Measurements from ENCODE around the gene PRR11. TPM values are rescaled to one million over a fixed set of nuclear protein-coding genes. Genes with fewer than 3 reads are reported as not detected.
"Not testable (repeated sequence)": the region's sequence is repeated elsewhere in the genome, so short reads cannot be mapped to it uniquely, and the experiment has no call there.

Gene PRR11
- total RNA-seq, 1 experiment from 2014 or later, result 77.2 TPM

- Histone ChIP-seq H3K36me3 (ENCODE audit: low read depth, low read length) (peaks cover 21% of the 10 kb centered on the region), H3K79me2 (ENCODE audit: low read length) (peaks cover 43% of the 10 kb centered on the region), H3K27me3 (ENCODE audit: low read length) (no peaks in the 10 kb centered on the region), H3K4me1 (ENCODE audit: insufficient read depth, low read length) (no peaks in the 10 kb centered on the region), H3K9ac (ENCODE audit: low read length) (no peak overlapping the region), H3K27ac (ENCODE audit: low read length) (no peak overlapping the region), H3K9me2 (replicated peaks; ENCODE audit: low read length) (no peaks in the 10 kb centered on the region), H4K20me1 (ENCODE audit: low read length) (no peaks in the 10 kb centered on the region), H2AFZ (ENCODE audit: low read length) (no peak overlapping the region), H3K4me3 (ENCODE audit: low read length) (no peak overlapping the region), H3F3A (ENCODE audit: low read length, unreplicated experiment) (no peaks in the 10 kb centered on the region), H3K9me3 (ENCODE audit: low read length) (no peaks in the 10 kb centered on the region), H3K4me2 (ENCODE audit: low read length) (no peak overlapping the region)
- DNase-seq (no peak), ATAC-seq (no peak)
- POLR2A ChIA-PET (ENCODE audit: unreplicated experiment), result no interaction called here
- intact Hi-C loops (cut with micrococcal nuclease), result no loop called here
- TF ChIP-seq EZH2phosphoT487 (IDR thresholded peaks at IDR 0.05; ENCODE audit: borderline replicate concordance, low read length) (no peak), CTCF (conservative IDR thresholded peaks at IDR 0.05; ENCODE audit: low read depth, low read length) (no peak), EZH2 (IDR thresholded peaks at IDR 0.05; ENCODE audit: low read length, unreplicated experiment) (no peak)
- BruUV-seq (replicated peaks), result no TSS peak
- CTCF ChIA-PET, result no interaction called here
Observed at GRCh38 chr17:59178266-59178985, 22.9 kb downstream of the PRR11 start.

DNA sequence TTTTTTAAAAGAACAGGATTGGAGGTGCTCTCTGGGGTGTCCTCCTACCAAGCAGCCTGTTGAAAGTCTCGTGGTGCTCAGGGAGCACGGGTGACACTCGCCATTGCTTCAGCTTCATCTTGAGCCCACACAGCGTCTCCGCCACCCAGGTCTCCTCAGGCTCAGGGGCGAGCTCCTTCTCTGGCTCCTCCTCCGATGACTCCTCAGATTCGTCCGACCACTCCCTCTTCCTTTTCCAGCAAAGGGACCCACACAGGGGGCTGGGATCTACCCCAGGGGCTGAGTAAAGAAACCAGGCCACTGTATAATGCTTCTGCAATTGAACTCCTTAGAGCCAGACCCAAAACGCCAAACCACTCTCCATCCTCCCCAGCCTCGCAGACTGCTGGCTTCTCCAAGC lies 24.1 kb downstream of the PRR11 start:
- DNase-seq; H3K27ac ChIP-seq (ENCODE audit: low read length); POLR2A ChIA-PET (ENCODE audit: unreplicated experiment); H4K20me1 ChIP-seq (ENCODE audit: low read length); CTCF ChIA-PET; ATAC-seq; H3F3A ChIP-seq (ENCODE audit: low read length, unreplicated experiment); H3K9ac ChIP-seq (ENCODE audit: low read length); H2AFZ ChIP-seq (ENCODE audit: low read length); H3K4me2 ChIP-seq (ENCODE audit: low read length); H3K9me2 ChIP-seq (replicated peaks; ENCODE audit: low read length); H3K4me3 ChIP-seq (ENCODE audit: low read length); intact Hi-C loops (cut with micrococcal nuclease); H3K4me1 ChIP-seq (ENCODE audit: insufficient read depth, low read length); BruUV-seq (replicated peaks); H3K27me3 ChIP-seq (ENCODE audit: low read length); H3K9me3 ChIP-seq (ENCODE audit: low read length): not testable (repeated sequence)
- Histone ChIP-seq H3K79me2 (ENCODE audit: low read length) (peaks cover 32% of the 10 kb centered on the region), H3K36me3 (ENCODE audit: low read depth, low read length) (peaks cover 13% of the 10 kb centered on the region; the same call in 1 of the 2 replicates)

DNA sequence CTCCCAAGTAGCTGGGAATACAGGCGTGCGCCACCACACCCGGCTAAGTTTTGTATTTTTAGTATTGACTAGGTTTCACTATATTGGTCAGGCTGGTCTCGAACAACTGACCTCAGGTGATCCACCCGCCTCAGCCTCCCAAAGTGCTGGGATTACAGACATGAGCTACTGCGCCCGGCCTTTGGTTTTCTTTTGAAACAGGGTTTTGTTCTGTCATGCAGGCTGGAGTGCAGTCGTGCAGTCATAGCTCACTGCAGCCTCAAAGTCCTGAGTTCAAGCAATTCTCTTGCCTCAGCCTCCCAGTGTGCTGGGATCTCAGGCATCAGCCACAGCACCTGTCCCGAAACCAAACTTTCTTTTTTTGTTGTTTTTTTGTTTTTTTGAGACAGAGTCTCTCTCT lies 25.1 kb downstream of the PRR11 start:
- no TSS peak for BruUV-seq (replicated peaks)
- Histone ChIP-seq H3K36me3 (ENCODE audit: low read depth, low read length) (peaks cover 18% of the 10 kb centered on the region), H3K4me2 (ENCODE audit: low read length) (no peak overlapping the region), H3K4me3 (ENCODE audit: low read length) (no peak overlapping the region), H3K9me3 (ENCODE audit: low read length) (no peaks in the 10 kb centered on the region), H3K4me1 (ENCODE audit: insufficient read depth, low read length) (no peaks in the 10 kb centered on the region), H3K9me2 (replicated peaks; ENCODE audit: low read length) (no peaks in the 10 kb centered on the region), H3K27ac (ENCODE audit: low read length) (no peak overlapping the region), H3K27me3 (ENCODE audit: low read length) (no peaks in the 10 kb centered on the region), H4K20me1 (ENCODE audit: low read length) (no peaks in the 10 kb centered on the region), H3K79me2 (ENCODE audit: low read length) (peaks cover 29% of the 10 kb centered on the region), H3K9ac (ENCODE audit: low read length) (no peak overlapping the region), H3F3A (ENCODE audit: low read length, unreplicated experiment) (no peaks in the 10 kb centered on the region), H2AFZ (ENCODE audit: low read length) (no peak overlapping the region)
- CTCF ChIA-PET, result no interaction called here
- TF ChIP-seq EZH2phosphoT487 (IDR thresholded peaks at IDR 0.05; ENCODE audit: borderline replicate concordance, low read length) (no peak), EZH2 (IDR thresholded peaks at IDR 0.05; ENCODE audit: low read length, unreplicated experiment) (no peak), CTCF (conservative IDR thresholded peaks at IDR 0.05; ENCODE audit: low read depth, low read length) (no peak)
- POLR2A ChIA-PET (ENCODE audit: unreplicated experiment), result no interaction called here
- intact Hi-C loops (cut with micrococcal nuclease), result no loop called here
- no peak for ATAC-seq
- DNase-seq, result no peak

Measured in PC-3 (cell line).